Trophoblast cell (in vitro differentiated cells and primary cell): ENCODE data around the gene RNF114.

ENCODE experiments used
- DNase-seq, 2 donors: peaks; one replicate each; pipeline ENCODE4 v3.0.0-alpha.2; 2016
- H2AFZ ChIP-seq: 2 replicates; pipeline ENCODE4 v1.6.1; 2013; ENCODE audit warnings: low read length, moderate library complexity, mild to moderate bottlenecking; ENCODE audit not compliant: insufficient read depth, poor library complexity
- H2AK5ac ChIP-seq: 2 replicates; pipeline ENCODE4 v1.6.1; 2013; ENCODE audit warnings: mild to moderate bottlenecking, low read length
- H2BK120ac ChIP-seq: 2 replicates; pipeline ENCODE4 v1.6.1; 2013; ENCODE audit warnings: low read length, mild to moderate bottlenecking, moderate library complexity; ENCODE audit not compliant: insufficient read depth, poor library complexity
- H2BK12ac ChIP-seq: 2 replicates; pipeline ENCODE4 v1.6.1; 2013; ENCODE audit warnings: mild to moderate bottlenecking, low read length, moderate library complexity
- H2BK5ac ChIP-seq: 2 replicates; pipeline ENCODE4 v1.6.1; 2013; ENCODE audit warnings: low read length, low read depth, moderate library complexity, mild to moderate bottlenecking; ENCODE audit not compliant: poor library complexity
- H3K14ac ChIP-seq: 2 replicates; pipeline ENCODE4 v1.6.1; 2013; ENCODE audit warnings: mild to moderate bottlenecking, low read length
- H3K18ac ChIP-seq: 2 replicates; pipeline ENCODE4 v1.6.1; 2013; ENCODE audit warnings: mild to moderate bottlenecking, low read length
- H3K23ac ChIP-seq: 2 replicates; pipeline ENCODE4 v1.6.1; 2013; ENCODE audit warnings: low read length
- H3K27ac ChIP-seq: 2 replicates; pipeline ENCODE4 v1.5.1; 2013; ENCODE audit warnings: low read depth, mild to moderate bottlenecking, inconsistent platforms, low read length, moderate library complexity
- H3K27me3 ChIP-seq: 2 replicates; pipeline ENCODE4 v1.6.1; 2013; ENCODE audit warnings: inconsistent platforms, mild to moderate bottlenecking, low read length, moderate library complexity; ENCODE audit not compliant: insufficient read depth
- H3K36me3 ChIP-seq, 2 experiments: 1 replicate in 1 of 2; 2 replicates in 1 of 2; pipeline ENCODE4 v1.6.1; 2013; ENCODE audit warnings: low read length in 2 of 2, mild to moderate bottlenecking in 2 of 2, moderate library complexity in 1 of 2; ENCODE audit not compliant: insufficient read depth in 2 of 2, control insufficient read depth in 1 of 2
- H3K4ac ChIP-seq: 2 replicates; pipeline ENCODE4 v1.6.1; 2013; ENCODE audit warnings: low read depth, mild to moderate bottlenecking, low read length, moderate library complexity
- H3K4me1 ChIP-seq, 2 experiments: 1 replicate in 1 of 2; 2 replicates in 1 of 2; pipeline ENCODE4 v1.6.1; 2013; ENCODE audit warnings: low read length in 2 of 2, mild to moderate bottlenecking in 2 of 2, moderate library complexity in 1 of 2; ENCODE audit not compliant: insufficient read depth in 2 of 2, control insufficient read depth in 1 of 2
- H3K4me2 ChIP-seq: 2 replicates; pipeline ENCODE4 v1.6.1; 2013; ENCODE audit warnings: inconsistent platforms, mild to moderate bottlenecking, low read length, moderate library complexity
- H3K4me3 ChIP-seq: 2 replicates; pipeline ENCODE4 v1.5.1; 2013; ENCODE audit warnings: mild to moderate bottlenecking, low read depth, low read length, inconsistent platforms
- H3K79me1 ChIP-seq: one replicate; pipeline ENCODE4 v1.6.1; 2013; ENCODE audit warnings: low read length
- H3K79me2 ChIP-seq: 2 replicates; pipeline ENCODE4 v1.6.1; 2013; ENCODE audit warnings: low read length, mild to moderate bottlenecking; ENCODE audit not compliant: control insufficient read depth, insufficient read depth, poor library complexity
- H3K9ac ChIP-seq: 2 replicates; pipeline ENCODE4 v1.6.1; 2013; ENCODE audit warnings: mild to moderate bottlenecking, low read length
- H3K9me3 ChIP-seq: 2 replicates; pipeline ENCODE4 v1.6.1; 2013; ENCODE audit warnings: low read depth, mild to moderate bottlenecking, control low read depth, inconsistent platforms, low read length; ENCODE audit not compliant: insufficient read depth
- H4K12ac ChIP-seq: 2 replicates; pipeline ENCODE4 v1.6.1; 2013; ENCODE audit warnings: low read depth, mild to moderate bottlenecking, low read length, moderate library complexity
- H4K8ac ChIP-seq: 2 replicates; pipeline ENCODE4 v1.6.1; 2013; ENCODE audit warnings: low read depth, mild to moderate bottlenecking, low read length, moderate library complexity
- H4K91ac ChIP-seq: one replicate; pipeline ENCODE4 v1.6.1; 2013; ENCODE audit warnings: low read depth, mild to moderate bottlenecking, low read length, moderate library complexity
- WGBS: extraction: QIAGEN DNeasy Blood & Tissue Kit; methylation state at CpG from one replicate; pipeline ENCODE4 v1.1.7; 2013; ENCODE audit warnings: missing lambda C conversion rate; ENCODE audit not compliant: insufficient read length, insufficient coverage; ENCODE audit errors: extremely low coverage; 5-methylcytosine and 5-hydroxymethylcytosine counted together

Gene RNF114

DNA sequence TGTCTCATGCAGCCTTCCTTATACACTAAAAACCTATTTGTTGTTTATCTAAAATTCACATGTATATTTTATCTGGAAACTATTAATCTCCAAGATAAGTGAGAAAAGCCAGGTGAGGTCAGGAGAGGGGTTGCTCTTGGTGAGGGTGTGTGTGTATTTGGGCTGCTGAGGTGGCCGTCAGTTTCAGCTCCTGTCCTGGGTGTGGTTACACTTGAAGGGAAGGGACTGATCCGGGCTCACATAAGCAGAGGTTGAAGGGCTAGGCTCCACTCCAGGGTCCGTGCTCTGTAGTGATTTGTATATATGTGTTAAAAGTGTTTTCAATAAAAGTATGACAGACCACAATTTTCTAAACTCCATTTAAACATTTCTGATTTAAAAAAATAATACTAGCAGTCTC, 33.0 kb downstream of the RNF114 start:
- Histone ChIP-seq H4K8ac (no peak overlapping the region), H4K91ac (no peak overlapping the region), H3K4me1 (peaks cover 3 to 17% of the 10 kb centered on the region in 2 experiments), H2BK12ac (no peak overlapping the region), H3K79me2 (no peaks in the 10 kb centered on the region), H3K4me2 (no peak overlapping the region), H3K18ac (no peak overlapping the region), H2AK5ac (no peak overlapping the region), H2AFZ (no peak overlapping the region), H2BK120ac (no peak overlapping the region), H3K27ac (no peak overlapping the region), H3K9ac (no peak overlapping the region), H3K14ac (no peak overlapping the region), H2BK5ac (no peak overlapping the region), H3K4ac (no peak overlapping the region), H4K12ac (no peak overlapping the region), H3K9me3 (no peaks in the 10 kb centered on the region), H3K4me3 (no peak overlapping the region), H3K27me3 (no peaks in the 10 kb centered on the region), H3K23ac (no peak overlapping the region), H3K79me1 (no peaks in the 10 kb centered on the region), H3K36me3 (no peaks in the 10 kb centered on the region)
- peak in 1 of 2 donors; percentile 39 for DNase-seq
- WGBS: no CpG with 5 or more reads among the region's 3 CpGs

DNA sequence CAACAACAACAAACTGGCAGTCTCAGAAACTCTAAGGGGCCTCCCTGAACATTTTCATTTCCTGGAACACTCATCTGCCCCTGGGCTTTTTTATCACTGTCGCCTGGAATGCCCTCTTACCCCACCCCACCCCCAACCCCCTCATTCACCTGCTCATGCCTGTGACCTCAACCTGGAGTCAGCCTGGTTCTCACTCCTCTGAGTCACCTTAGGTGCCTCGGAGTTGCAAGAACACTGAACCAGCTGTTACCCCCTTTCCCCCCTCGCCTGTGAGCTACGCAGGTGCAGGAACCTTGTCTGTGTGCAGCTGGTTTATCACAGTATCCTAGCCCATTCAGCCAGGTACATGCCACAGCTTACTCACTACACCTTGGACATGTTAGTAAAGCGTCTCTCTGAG, 33.7 kb downstream of the RNF114 start:
- no peak overlapping the region for H3K9ac ChIP-seq
- no peak overlapping the region for H3K4ac ChIP-seq
- no peaks in the 10 kb centered on the region for H3K9me3 ChIP-seq
- H3K79me1 ChIP-seq: no peaks in the 10 kb centered on the region
- H3K4me1 ChIP-seq: peaks cover 3 to 17% of the 10 kb centered on the region in 2 experiments
- H2AFZ ChIP-seq: no peak overlapping the region
- H3K27ac ChIP-seq: no peak overlapping the region
- no peak overlapping the region for H3K18ac ChIP-seq
- no peak overlapping the region for H2BK12ac ChIP-seq
- no peak overlapping the region for H3K14ac ChIP-seq
- no peak overlapping the region for H2BK5ac ChIP-seq
- no peaks in the 10 kb centered on the region for H3K27me3 ChIP-seq
- no peak overlapping the region for H3K23ac ChIP-seq
- DNase-seq: peak; percentile 84 to 86
- H3K4me2 ChIP-seq: no peak overlapping the region
- H4K12ac ChIP-seq: no peak overlapping the region
- no peak overlapping the region for H2AK5ac ChIP-seq
- peak overlapping the region; percentile 2 for H2BK120ac ChIP-seq
- no peak overlapping the region for H3K4me3 ChIP-seq
- H3K36me3 ChIP-seq: no peaks in the 10 kb centered on the region
- H4K91ac ChIP-seq: no peak overlapping the region
- H3K79me2 ChIP-seq: no peaks in the 10 kb centered on the region
- no CpG with 5 or more reads among the region's 5 CpGs for WGBS
- no peak overlapping the region for H4K8ac ChIP-seq

DNA sequence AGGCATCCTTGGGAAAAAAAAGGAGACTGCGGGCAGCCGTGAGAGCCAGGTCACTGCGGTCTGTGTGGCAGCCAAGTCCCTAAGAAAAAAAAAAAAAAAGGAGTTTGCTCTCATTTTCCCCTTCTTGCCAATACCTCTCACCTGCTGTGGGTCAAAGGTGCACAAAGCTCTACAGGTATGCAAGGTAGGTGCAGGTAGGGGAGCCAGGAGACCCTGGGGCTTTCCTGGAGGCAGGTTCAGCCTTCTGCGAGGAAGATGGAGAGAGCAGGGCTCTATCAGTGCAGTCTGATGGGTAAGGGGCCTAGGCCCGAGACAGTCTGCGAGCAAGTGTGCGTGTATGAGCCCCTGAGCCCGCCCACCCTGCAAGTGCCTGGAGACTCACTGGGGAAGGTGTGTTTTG, 34.3 kb downstream of the RNF114 start:
- WGBS: no CpG with 5 or more reads among the region's 8 CpGs
- Histone ChIP-seq H2BK12ac (no peak overlapping the region), H3K79me2 (no peaks in the 10 kb centered on the region), H2BK5ac (no peak overlapping the region), H3K36me3 (no peaks in the 10 kb centered on the region), H3K4ac (no peak overlapping the region), H3K4me1 (peaks cover 3 to 15% of the 10 kb centered on the region in 2 experiments), H4K8ac (no peak overlapping the region), H2AK5ac (no peak overlapping the region), H3K18ac (no peak overlapping the region), H3K27me3 (no peaks in the 10 kb centered on the region), H2AFZ (no peak overlapping the region), H4K12ac (no peak overlapping the region), H3K4me3 (no peak overlapping the region), H3K79me1 (no peaks in the 10 kb centered on the region), H3K4me2 (no peak overlapping the region), H2BK120ac (no peak overlapping the region), H3K23ac (no peak overlapping the region), H4K91ac (no peak overlapping the region), H3K9me3 (no peaks in the 10 kb centered on the region), H3K9ac (no peak overlapping the region), H3K14ac (no peak overlapping the region), H3K27ac (no peak overlapping the region)
- DNase-seq: peak; percentile 90

DNA sequence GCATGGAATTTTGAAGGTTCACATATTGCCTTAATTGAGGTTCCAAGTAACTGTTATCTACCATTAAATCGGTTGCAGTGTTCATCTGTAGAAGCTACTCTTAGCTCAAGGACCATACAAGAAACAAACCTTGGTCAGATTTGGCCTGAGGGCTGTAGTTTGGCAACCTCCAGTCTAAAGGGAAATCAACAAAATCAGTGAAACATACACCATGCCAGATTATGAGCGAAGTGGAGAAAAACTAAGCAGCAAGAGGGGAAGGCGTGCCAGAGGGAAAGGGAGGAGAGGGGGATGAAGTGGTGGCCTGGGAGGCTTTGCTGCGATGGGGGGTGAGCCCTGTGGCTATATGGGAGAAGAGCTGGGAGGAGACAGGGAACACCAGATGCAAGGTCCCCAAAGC, 37.8 kb downstream of the RNF114 start:
- H4K8ac ChIP-seq: no peak overlapping the region
- no CpG with 5 or more reads among the region's 4 CpGs for WGBS

More for the DNA sequence above, 37.8 kb downstream of the RNF114 start:
- DNase-seq: no peak
- Histone ChIP-seq H4K91ac (no peak overlapping the region), H3K4me2 (no peak overlapping the region), H2BK12ac (no peak overlapping the region), H3K4me1 (peaks cover 3 to 9% of the 10 kb centered on the region in 2 experiments), H3K23ac (no peak overlapping the region), H3K9ac (no peak overlapping the region), H2BK120ac (no peak overlapping the region), H3K4me3 (no peak overlapping the region), H3K27me3 (no peaks in the 10 kb centered on the region), H3K4ac (no peak overlapping the region), H3K36me3 (no peaks in the 10 kb centered on the region), H2AK5ac (no peak overlapping the region), H3K14ac (no peak overlapping the region), H4K12ac (no peak overlapping the region), H2BK5ac (no peak overlapping the region), H2AFZ (no peak overlapping the region), H3K18ac (no peak overlapping the region), H3K79me2 (no peaks in the 10 kb centered on the region), H3K79me1 (no peaks in the 10 kb centered on the region), H3K27ac (no peak overlapping the region), H3K9me3 (no peaks in the 10 kb centered on the region)
